GM12874 (cell line): ENCODE results near the gene TUBB1.

Experiments
- CTCF ChIP-seq: IDR thresholded peaks from 2 replicates; pipeline ENCODE4 v1.5.1; 2011; ENCODE audit warnings: low read depth, mild to moderate bottlenecking, control low read depth, low read length, moderate library complexity; ENCODE audit not compliant: insufficient read depth

The TUBB1 gene

GRCh38 chr20:59073582-59073981 lies 54.4 kb downstream of the TUBB1 start:
- TF ChIP-seq CTCF: no peak

- no peak for TF ChIP-seq CTCF
These were observed 55.2 kb downstream of the TUBB1 start for GRCh38 chr20:59074456-59074855.

GRCh38 chr20:59075934-59076508 lies 56.8 kb downstream of the TUBB1 start:
- TF ChIP-seq CTCF: no peak
